ENCODE data around the gene EIF1AY.

- TF ChIP-seq, protein P1, sequence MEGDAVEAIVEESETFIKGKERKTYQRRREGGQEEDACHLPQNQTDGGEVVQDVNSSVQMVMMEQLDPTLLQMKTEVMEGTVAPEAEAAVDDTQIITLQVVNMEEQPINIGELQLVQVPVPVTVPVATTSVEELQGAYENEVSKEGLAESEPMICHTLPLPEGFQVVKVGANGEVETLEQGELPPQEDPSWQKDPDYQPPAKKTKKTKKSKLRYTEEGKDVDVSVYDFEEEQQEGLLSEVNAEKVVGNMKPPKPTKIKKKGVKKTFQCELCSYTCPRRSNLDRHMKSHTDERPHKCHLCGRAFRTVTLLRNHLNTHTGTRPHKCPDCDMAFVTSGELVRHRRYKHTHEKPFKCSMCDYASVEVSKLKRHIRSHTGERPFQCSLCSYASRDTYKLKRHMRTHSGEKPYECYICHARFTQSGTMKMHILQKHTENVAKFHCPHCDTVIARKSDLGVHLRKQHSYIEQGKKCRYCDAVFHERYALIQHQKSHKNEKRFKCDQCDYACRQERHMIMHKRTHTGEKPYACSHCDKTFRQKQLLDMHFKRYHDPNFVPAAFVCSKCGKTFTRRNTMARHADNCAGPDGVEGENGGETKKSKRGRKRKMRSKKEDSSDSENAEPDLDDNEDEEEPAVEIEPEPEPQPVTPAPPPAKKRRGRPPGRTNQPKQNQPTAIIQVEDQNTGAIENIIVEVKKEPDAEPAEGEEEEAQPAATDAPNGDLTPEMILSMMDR (conservative IDR thresholded peaks at IDR 0.05) = no peak
- TF ChIP-seq ZFX (IDR thresholded peaks at IDR 0.05) = no peak
Measured at GRCh38 chrY:20559873-20560512, 15.6 kb upstream of the EIF1AY start.

All from C4-2B (cell line).